HEK293 (cell line): ENCODE measurements around the gene S100A2.
"Not testable (repeated sequence)": the region's sequence is repeated elsewhere in the genome, so short reads cannot be mapped to it uniquely, and the experiment has no call there.

Source experiments
- CTCF ChIP-seq: fragments of 450-650 bp; formaldehyde crosslinking; IDR thresholded peaks from 2 replicates; pipeline ENCODE4 v1.5.1; 2016; ENCODE audit warnings: missing biosample characterization, missing genetic modification characterization
- MEIS1 ChIP-seq: sonication (generic); formaldehyde crosslinking; IDR thresholded peaks from 2 replicates; pipeline ENCODE4 v1.8.1; 2022; ENCODE audit warnings: missing genetic modification reagents, mild to moderate bottlenecking, borderline replicate concordance
- MYNN ChIP-seq: fragments of 450-650 bp; formaldehyde crosslinking; IDR thresholded peaks from 2 replicates; pipeline ENCODE4 v1.5.1; 2016; ENCODE audit warnings: missing biosample characterization, missing genetic modification characterization, borderline replicate concordance
- PRDM4 ChIP-seq: fragments of 450-650 bp; formaldehyde crosslinking; IDR thresholded peaks from 2 replicates; pipeline ENCODE4 v1.5.1; 2017; ENCODE audit warnings: missing biosample characterization, missing genetic modification characterization
- WT1 ChIP-seq: fragments of 450-650 bp; formaldehyde crosslinking; IDR thresholded peaks from 2 replicates; pipeline ENCODE4 v1.5.1; 2016; ENCODE audit warnings: missing biosample characterization, missing genetic modification characterization
- ZBTB21 ChIP-seq: fragments of 450-650 bp; formaldehyde crosslinking; IDR thresholded peaks from 2 replicates; pipeline ENCODE4 v1.5.1; 2017; ENCODE audit warnings: missing biosample characterization, missing genetic modification characterization
- ZNF146 ChIP-seq: fragments of 450-650 bp; formaldehyde crosslinking; IDR thresholded peaks from 2 replicates; pipeline ENCODE4 v1.5.1; 2016; ENCODE audit warnings: missing biosample characterization, missing genetic modification characterization
- ZNF274 ChIP-seq, 2 experiments: fragments of 200-500 bp in 1 of 2; fragments of 450-650 bp in 1 of 2; sonication (Bioruptor generic) in 1 of 2; formaldehyde crosslinking in 1 of 2; IDR thresholded peaks; 2 replicates each; pipeline versions ENCODE4 v1.5.1 to v1.6.1; 2014 to 2016; ENCODE audit warnings: borderline replicate concordance in 1 of 2, inconsistent platforms in 1 of 2, low read length in 1 of 2, missing biosample characterization in 1 of 2, missing genetic modification characterization in 1 of 2
- ZNF335 ChIP-seq: fragments of 450-650 bp; formaldehyde crosslinking; conservative IDR thresholded peaks from 2 replicates; pipeline ENCODE4 v1.5.1; 2016; ENCODE audit warnings: missing biosample characterization, missing genetic modification characterization
- ZNF362 ChIP-seq: fragments of 450-650 bp; formaldehyde crosslinking; IDR thresholded peaks from 2 replicates; pipeline ENCODE4 v1.5.1; 2016; ENCODE audit warnings: missing biosample characterization, missing genetic modification characterization
- ZNF560 ChIP-seq: fragments of 450-650 bp; formaldehyde crosslinking; IDR thresholded peaks from 2 replicates; pipeline ENCODE4 v1.5.1; 2017; ENCODE audit warnings: missing biosample characterization, missing genetic modification characterization, borderline replicate concordance
- ZNF785 ChIP-seq: fragments of 450-650 bp; formaldehyde crosslinking; IDR thresholded peaks from 2 replicates; pipeline ENCODE4 v1.5.1; 2016; ENCODE audit warnings: missing biosample characterization, missing genetic modification characterization

GRCh38 chr1:153582836-153583235 lies 17.2 kb upstream of the S100A2 start:
- TF ChIP-seq CTCF; ZNF335 (tag by site-specific recombination); ZNF560; ZNF785 (tag by site-specific recombination); WT1 (tag by site-specific recombination); PRDM4 (tag by site-specific recombination); ZNF362 (tag by site-specific recombination); MEIS1; ZNF146 (tag by site-specific recombination); MYNN (tag by site-specific recombination); ZBTB21 (tag by site-specific recombination); ZNF274 (IDR thresholded peaks at IDR 0.05; ENCODE audit: low read length); ZNF274 (tag by site-specific recombination; IDR thresholded peaks at IDR 0.05; ENCODE audit: borderline replicate concordance): not testable (repeated sequence)
